HG03565 (cell line): ENCODE data around the gene FAM219A.
A peak's percentile ranks its signal among the peaks of the same experiment; 100 is the strongest.
"Not testable (repeated sequence)": the region's sequence is repeated elsewhere in the genome, so short reads cannot be mapped to it uniquely, and the experiment has no call there.

Experiments
- ATAC-seq: cut with Tn5 transposase; IDR thresholded peaks from one replicate; pipeline ENCODE4 v1.9.1; 2021; ENCODE audit warnings: mild to moderate bottlenecking, moderate library complexity; ENCODE audit not compliant: unreplicated experiment

The FAM219A gene

DNA sequence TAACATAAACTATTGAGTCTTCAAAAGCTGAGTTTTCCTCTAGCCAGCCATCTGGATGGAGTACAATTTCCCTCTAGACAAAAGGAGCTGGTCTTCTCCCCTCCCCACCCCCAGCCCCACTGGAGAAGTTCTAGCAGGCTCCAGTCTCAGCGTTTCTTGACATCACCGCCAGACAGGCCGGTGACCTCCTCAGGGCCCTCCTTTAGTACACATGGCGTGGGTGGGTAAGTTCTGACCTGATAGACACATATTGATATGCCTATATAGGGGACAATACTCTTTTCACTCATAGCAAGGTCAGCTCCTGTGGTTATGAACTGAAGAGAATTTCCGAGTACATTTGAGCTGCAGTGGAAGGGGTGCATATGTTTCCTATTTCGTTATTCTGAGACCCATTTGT is 27.5 kb upstream of the FAM219A start:
- ATAC-seq = no peak

DNA sequence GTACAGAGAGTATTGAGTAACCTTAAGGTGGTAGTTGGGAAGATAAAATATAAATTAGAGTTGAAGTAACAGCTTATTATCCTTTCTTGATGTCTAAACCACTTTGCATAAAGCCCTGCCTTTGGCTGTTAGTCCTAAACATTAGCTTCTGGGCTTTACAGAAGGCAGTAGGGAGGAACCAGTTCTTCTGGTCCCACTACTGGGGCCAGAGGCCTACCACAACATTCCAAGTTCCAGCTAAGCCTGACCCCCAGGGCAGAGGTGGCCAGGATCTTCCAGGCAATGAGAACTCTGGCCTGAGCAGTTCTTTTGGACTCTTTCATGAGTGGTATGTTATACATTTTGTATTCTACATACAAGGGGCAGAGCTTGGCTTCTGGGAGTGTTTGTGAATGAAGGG is 26.3 kb upstream of the FAM219A start:
- ATAC-seq = no peak

DNA sequence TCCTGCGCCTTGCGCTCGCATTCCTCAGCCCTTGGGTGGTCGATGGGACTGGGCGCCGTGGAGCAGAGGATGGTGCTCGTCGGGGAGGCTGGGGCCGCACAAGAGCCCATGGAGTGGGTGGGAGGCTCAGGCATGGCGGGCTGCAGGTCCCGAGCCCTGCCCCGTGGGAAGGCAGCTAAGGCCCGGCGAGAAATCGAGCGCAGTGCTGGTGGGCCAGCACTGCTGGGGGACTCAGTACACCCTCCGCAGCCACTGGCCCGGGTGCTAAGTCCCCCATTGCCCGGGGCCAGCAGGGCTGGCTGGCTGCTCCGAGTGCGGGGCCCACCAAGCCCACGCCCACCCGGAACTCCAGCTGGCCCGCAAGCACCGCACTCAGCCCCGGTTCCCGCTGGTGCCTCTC is 24.4 kb upstream of the FAM219A start:
- not testable (repeated sequence) for ATAC-seq

DNA sequence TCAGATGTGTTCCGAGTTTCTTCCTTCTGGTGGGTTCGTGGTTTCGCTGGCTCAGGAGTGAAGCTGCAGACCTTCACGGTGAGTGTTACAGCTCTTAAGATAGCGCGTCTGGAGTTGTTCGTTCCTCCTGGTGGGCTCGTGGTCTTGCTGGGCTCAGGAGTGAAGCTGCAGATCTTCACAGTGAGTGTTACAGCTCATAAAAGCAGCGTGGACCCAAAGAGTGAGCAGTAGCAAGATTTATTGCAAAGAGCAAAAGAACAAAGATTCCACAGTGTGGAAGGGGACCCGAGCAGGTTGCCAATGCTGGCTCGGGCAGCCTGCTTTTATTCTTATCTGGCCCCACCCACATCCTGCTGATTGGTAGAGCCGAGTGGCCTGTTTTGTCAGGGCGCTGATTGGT is 23.2 kb upstream of the FAM219A start:
- ATAC-seq = not testable (repeated sequence)

DNA sequence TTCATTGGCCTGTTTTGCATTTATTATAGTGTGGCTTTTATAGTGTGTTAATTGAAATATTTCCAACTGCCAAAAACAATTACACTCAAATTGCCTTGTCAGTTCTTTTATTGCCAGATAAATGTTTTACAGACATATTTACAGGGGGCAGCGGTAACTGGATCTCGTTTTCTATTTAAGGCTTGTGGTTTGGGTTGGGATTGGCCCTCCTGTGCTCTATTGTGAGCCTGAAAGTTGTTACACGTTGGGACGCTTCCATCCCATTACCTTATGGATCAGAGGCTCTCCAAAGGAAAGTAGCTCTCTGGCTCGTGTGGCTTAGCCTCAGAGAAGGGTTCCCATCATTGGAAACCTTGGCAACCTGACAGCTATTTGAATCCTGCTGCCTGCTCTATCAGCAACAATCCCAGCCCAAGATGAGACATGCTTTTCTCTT is 21.1 kb upstream of the FAM219A start:
- ATAC-seq = no peak

DNA sequence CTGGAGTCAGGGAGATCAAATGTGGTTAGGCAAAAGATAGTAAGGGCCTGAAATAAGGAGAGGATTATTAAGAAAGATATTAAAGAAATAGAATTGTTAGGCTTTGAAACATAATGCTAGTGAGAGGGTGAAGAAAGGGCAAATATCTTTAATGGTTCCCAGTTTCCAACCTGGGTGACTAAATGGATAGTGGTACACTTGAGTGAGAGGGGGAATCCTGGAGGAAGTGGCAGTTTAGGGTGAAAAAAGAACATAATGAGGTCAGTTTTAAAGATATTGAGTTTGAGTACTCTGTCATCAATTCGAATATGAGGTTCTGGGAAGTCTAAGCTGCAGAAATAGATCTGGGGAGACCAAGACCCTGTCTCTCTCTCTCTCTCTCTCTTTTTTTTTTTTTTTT is 19.2 kb upstream of the FAM219A start:
- ATAC-seq = no peak

DNA sequence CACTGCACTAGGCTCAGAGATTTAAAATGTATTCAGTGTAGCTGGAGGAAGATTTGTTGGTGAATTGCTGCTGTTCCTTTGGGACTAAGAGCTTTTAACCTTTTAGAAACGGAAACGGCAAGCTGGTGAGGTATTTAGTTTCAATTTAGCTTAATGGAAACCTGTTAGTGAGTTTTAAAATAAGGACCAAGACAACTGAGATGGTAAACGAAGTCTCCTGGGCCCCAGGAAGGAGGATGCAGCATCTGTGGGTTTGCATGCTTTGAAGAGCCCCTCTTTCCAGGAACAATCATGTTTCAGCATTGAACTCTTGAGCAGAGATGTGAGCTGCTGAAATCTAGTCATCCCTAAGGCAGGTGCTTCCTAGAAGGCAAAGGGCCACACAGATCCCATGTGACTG is 16.7 kb upstream of the FAM219A start:
- ATAC-seq = no peak

DNA sequence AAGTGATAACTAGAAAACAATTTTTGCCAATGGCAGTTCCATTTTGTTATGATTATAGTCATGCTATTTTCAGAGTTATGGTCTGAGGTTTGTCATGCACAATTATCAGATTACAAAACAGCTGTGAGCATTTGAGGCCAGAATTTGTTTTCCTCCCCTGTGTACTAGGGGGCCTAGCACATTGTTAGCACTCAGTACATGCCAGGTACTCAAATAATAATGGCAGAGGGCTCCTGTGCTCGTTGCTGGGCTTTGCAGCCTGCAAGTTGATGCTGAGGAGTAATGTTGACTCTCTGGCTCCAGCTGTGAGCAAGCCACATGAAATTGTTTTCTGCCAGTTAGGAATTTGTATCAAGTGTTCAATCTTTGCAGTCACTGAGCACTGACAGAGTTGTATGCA is 7.1 kb upstream of the FAM219A start:
- no peak for ATAC-seq

DNA sequence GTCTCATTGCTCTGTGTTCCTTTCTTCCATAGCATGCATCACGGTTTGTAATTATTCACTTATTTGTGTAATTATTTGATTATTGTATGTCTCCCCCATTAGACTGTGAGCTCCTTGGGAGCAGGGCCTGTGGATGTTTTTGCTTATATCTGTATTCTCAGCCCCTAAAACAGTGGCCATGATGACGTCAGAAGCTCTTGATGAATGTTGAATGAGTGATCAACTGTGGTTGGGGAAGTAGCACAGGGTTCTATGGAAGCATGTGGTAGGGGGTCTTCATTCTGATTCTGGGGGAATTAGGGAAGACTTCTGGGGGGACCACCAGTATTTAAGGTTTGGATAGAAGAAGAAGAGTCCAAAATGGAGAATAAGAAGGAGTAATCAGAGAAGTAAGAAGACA is 6.2 kb upstream of the FAM219A start:
- ATAC-seq = no peak

DNA sequence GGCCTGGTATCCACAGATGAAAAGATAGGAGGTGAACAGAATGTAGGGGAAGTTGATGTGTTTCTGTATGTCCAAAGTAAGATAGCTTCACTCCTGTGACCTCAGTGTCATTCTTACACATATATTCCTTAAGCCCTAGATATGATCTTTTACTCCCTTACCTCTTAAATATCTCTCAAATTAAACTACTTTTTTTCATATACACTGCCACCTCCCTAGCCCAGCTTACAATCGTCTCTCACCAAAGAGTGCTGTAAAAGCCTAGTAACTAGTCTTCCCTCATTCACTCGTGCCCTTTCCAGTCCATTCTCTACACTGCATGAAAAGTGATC is 5.5 kb upstream of the FAM219A start:
- ATAC-seq = no peak

DNA sequence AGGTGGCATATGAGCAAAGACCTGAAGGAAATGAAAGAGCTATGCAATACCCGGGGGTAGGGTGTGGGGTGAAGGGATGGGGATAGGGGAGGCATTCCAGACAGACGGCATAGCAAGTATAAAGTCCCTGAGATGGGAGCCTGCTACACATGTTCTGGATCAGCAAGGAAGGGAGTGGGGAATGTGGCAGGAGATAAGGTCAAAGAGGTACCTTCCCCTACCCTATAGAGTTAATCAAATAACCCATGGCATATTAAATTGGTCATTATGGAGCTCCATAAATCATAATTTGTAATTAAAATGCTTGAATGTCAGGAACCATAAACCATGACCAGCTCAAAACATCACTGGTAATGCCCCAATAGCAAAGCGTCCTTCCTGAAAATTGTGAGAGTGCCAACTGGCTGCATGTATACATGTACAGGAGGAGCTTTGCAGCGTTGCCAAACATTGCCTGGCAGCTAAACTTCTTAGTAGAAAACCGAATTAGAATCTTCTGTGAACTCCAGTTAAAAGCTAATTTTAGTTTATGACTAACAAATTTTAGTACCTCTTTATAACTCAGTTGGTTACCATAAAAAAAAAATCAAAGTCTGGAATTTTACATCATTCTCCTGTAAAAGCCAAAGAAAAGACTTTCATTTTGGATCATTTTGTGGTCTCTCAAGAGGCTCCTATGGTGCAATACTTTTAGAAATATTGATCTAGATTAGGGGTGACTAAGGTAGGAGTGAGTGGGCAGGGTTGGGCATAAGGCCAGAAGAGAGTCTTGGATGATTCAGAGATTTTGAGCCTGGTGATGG is 4.9 kb upstream of the FAM219A start:
- no peak for ATAC-seq

DNA sequence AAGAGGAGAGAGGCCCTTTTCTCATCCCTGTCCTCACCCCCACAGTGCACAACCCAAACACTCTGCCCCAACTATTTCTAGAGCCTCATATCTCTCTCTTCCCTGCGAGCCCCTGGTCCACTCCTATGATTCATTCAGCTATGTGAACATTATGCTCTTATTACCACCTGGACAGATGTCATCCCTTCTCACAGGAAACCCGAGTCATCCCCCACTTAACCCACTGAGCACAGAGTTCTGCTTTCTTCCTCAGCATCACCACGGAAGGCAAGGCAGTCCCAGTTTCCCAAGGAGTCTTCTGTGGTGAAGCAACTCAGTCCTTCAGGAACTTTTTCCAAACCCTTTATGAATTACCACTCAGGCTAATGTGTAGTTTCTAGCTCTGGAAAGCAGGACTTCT is 1.6 kb upstream of the FAM219A start:
- no peak for ATAC-seq

DNA sequence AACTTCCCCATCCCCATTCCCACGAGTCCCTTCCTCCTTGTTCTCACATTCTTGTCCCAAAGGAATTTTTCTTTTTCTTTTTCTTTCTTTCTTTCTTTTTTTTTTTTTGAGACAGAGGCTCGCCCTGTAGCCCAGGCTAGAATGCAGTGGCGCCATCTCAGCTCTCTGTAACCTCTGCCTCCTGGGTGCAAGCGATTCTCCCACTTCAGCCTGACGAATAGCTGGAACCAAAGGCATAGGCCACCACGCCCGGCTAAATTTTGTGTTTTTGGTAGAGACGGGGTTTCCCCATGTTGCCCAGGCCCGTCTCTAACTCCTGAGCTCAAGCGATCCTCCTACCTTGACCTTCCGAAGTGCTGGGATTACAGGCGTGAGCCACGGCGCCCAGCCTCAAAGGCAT is 986 bp upstream of the FAM219A start:
- no peak for ATAC-seq

DNA sequence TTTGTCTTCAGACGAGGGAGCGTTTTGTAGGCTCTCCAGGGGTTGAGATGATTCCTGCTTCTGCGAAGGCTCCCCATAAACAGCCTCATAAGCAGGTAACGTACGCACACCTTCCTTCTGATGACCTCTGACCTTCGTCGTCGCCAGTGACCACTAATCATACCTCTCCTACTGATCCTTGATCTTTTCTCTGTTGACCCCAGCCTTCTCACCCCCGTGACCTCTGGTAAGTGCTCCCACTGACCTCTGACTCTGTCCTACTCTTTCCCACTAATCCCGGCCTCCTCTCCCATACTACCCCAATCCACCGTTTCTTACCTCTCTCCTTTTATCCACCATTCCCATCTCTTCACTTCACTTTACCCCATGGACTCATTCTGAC is 580 bp upstream of the FAM219A start:
- ATAC-seq = no peak

DNA sequence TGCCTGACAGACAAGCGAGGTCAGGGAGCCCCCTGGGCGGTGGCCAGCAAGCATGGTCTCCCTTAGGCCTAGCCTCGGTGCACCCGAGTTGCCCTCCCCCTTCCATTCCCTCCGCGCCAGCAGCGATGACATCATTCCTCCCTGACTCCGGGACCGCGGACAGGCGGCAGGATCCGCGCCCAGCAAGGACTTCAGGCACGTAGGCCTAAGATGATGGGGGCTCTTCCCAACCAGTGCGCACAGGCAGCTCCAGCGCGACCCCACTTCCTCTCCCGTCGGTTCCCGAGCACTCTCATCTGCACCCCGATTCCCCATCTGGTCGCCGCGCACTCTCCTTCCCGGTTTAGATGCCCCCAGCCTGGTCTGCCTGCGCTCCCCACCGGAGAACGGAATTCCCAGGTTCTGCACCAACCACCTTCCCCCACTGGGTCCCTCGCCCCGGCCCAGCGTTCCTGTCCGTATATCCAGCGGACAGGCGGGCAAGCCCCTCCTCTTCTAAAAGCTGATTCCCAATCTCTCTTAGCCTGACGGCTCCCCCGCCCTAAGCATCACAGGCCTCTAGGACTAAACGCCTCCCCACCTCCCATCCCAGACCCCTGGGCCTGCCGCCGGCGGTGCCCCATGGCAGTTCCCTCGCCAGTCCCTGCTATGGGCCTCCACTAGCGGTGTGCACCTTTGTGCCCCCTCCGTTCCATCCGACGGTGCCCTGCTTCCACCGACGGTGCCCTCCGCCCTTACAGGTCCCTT is 931 bp downstream of the FAM219A start:
- ATAC-seq = no peak

DNA sequence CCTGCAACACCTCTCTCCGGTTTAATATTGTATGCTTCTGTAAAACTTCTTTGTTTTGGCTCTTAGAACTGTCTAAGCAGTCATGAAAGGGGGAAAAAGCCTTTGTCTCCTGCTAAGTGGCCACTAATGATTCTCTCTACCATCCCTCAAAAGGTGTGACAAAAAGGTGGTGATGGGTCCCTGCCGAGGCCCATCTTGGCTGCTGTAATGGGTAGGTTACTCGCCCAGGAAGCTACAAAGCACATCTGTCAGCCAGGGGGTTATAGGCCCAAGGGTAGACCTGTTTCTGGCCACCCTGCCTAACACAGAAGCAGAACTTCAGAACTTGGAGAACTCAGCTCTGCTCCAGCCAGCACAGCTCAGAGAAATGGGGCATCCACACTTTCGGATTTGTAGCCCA is 1.6 kb downstream of the FAM219A start:
- ATAC-seq = no peak

DNA sequence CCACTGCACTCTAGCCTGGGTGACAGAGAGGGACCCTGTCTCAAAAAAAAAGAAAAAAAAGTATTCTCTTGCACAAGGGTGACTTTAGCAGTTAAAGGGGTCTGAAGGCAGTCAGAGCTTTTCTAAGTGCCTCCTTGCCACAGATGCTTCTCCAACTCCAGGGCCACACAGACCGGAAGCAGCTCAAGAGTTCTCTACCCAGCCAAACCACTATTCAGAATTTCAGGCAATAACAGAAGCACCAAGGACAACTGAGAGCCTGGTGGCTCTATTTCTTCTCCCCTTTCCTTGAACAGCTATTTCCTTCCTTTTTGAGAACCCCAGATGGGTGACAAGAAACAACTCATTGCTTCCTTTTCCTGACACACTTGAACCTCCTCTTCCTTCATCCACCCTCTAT is 2.2 kb downstream of the FAM219A start:
- ATAC-seq = no peak

DNA sequence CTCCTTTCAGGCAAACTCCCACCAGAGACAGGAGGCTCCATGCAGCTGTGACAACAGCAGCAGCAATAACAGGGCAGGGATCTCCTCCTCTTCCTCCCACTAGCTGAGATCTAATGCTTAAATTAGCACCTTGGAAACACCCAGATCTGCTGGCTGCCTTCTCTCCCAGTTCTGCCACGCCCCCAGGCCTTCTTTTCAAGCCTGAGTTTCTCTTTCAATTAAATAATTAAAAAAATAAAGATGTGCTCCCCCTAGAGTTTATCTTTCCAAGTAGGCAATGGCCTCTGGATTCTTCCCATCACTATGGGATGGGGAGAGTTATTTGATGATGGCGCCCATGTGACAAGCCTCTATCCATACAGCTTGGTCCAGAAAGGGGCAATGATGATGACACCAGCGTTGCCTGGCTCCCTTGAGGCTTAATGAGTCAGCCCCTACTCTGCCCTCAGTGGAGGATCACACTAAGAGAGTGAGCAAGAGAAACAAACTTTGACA is 3.8 kb downstream of the FAM219A start:
- ATAC-seq = no peak

DNA sequence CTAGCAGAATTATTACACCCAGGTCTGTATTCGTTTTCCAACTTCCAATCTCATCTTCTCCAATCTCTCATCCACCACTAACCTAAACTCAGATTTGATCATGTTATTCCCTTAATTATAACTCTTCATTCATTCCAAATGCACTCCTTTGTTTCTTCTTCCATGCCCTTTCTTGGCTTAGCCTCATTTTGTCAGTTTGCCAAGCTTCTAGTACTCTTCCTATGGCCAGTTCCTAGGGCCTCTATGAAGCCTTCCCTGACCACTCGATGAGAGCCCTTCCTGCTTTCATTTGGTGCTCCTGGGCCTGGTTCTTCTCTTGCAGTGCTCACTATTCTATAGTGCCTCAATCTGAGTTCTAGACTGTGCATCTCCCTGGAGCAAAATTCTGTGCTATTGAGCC is 5.8 kb downstream of the FAM219A start:
- no peak for ATAC-seq

DNA sequence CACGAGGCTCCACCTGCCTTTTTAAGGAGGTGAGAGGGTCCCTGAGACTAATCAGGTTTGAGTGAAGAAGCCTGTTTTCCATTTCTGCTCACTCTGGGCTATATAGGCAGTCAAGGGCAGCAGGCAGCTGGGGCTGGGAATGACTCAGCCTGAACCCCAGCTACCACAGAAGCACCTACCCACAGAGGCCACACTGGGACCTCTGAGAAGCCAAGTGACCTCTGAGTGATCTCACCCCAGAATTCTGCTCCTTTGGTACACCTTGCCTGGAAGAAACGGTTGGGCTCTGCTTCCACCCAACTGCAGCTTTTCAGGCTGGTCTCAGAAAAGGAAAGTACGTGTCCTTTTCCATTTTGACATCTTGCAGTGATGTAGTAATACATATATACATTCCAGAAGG is 6.8 kb downstream of the FAM219A start:
- peak; percentile 68 for ATAC-seq

DNA sequence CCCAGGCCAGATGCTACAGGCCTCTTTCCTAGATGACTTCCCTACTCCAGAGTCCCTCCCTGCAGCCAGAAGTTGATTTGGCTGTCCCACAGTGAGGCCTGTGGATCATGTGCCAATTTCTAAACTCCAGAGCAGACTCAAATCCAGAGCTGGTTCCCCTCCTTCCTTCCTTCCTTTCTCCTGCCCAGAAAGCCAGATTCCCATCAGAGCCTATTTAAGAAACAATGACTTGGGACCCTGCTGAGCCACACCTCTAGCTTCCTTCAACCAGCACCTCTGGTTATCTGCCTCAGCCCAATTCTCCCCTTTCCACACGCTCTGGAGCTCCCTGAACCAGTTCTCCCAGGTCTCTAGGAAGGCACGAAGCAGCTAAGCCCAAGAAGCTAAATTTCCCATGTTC is 7.2 kb downstream of the FAM219A start:
- no peak for ATAC-seq

DNA sequence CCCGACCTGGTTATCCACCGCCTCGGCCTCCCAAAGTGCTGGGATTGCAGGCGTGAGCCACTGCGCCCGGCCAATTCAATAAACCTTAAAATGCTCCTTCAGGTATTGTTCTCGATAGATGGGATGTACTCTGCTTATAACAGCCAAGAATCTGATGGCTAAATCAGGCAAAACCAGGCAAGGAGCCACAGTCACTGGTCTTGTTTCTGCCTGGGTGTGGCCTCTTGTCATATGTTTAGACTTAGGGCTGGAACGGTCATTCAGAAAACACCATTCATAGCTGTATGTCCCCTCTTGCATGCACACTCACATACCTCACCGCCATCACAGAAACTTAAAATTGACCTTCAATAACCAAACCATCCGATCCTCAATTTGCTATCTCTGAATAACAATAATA is 7.7 kb downstream of the FAM219A start:
- no peak for ATAC-seq

DNA sequence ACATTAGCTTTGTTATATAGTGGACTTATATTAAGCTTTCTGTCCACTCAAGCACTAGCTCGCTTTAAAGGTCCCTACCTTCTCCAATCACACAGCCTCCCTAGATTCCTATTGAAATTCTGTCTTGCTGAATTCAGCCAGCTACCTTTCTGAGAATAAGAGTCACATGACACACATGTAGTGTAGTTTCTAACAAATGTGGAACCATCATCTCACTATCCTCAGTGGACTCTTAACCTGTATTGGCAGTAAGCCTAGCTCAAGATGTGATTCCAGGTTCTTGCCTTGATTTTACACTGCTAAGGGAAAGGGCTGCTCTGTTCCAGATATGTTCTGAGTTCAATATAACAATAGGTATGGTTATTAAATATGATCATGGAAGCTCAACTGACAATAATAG is 11.4 kb downstream of the FAM219A start:
- no peak for ATAC-seq
